Panc1 (cell line): Measurements from ENCODE around the gene HES5. TPM values are rescaled to one million over a fixed set of nuclear protein-coding genes. Genes with fewer than 3 reads are reported as not detected.

Experiments
- ATAC-seq: fragments of 200-7000 bp; cut with Tn5 transposase; 2 replicates; pipeline ENCODE4 v1.9.1; 2020; ENCODE audit warnings: mild to moderate bottlenecking, moderate library complexity
- BruUV-seq: library from RNA; stranded (reverse); fragments of 400-500 nt; replicated peaks from 2 replicates; lab custom pipeline; 2021; lab: Mats Ljungman, UMichigan
- CTCF ChIA-PET: fragments of 300-600 bp; sonication (Branson Sonifier 250); formaldehyde crosslinking; loops from one replicate; lab custom pipeline; 2022; ENCODE audit warnings: antibody characterized with exemption; lab: Charles Lee
- POLR2A ChIA-PET: fragments of 300-600 bp; sonication (Branson Sonifier 250); formaldehyde crosslinking; loops from one replicate; lab custom pipeline; 2022; ENCODE audit warnings: antibody characterized with exemption; lab: Charles Lee
- DNase-seq: peaks from one replicate; pipeline ENCODE4 v3.0.0-alpha.2; 2010; ENCODE audit warnings: low read depth, low spot score
- H3K27ac ChIP-seq: 2 replicates; pipeline ENCODE4 v1.5.1; 2011; ENCODE audit warnings: mild to moderate bottlenecking, low read length, inconsistent platforms
- H3K27me3 ChIP-seq: fragments of 200-500 bp; sonication (Bioruptor generic); 2 replicates; pipeline ENCODE4 v1.6.0; 2014; ENCODE audit warnings: low read length, inconsistent platforms; ENCODE audit not compliant: control insufficient read depth, insufficient read depth
- H3K36me3 ChIP-seq: fragments of 200-500 bp; sonication (Bioruptor generic); 2 replicates; pipeline ENCODE4 v1.5.1; 2014; ENCODE audit warnings: inconsistent platforms, mild to moderate bottlenecking, low read length, moderate library complexity; ENCODE audit not compliant: control insufficient read depth, insufficient read depth
- H3K4me1 ChIP-seq: 2 replicates; pipeline ENCODE4 v1.5.1; 2011; ENCODE audit warnings: inconsistent platforms, mild to moderate bottlenecking, low read length, moderate library complexity; ENCODE audit not compliant: control insufficient read depth, insufficient read depth
- H3K4me3 ChIP-seq, 2 experiments: 2 replicates each; pipeline ENCODE4 v1.5.1; 2011 to 2012; ENCODE audit warnings: low read depth in 2 of 2, low read length in 2 of 2, mild to moderate bottlenecking in 2 of 2, inconsistent platforms in 1 of 2, moderate library complexity in 1 of 2
- H3K9me3 ChIP-seq: fragments of 200-500 bp; sonication (Bioruptor generic); 2 replicates; pipeline ENCODE4 v1.5.1; 2014; ENCODE audit warnings: low read depth, mild to moderate bottlenecking, inconsistent platforms, low read length, moderate library complexity; ENCODE audit not compliant: control insufficient read depth, insufficient read depth
- CTCF ChIP-seq: fragments of 450-650 bp; IDR thresholded peaks from 2 replicates; pipeline ENCODE4 v1.5.1; 2017; ENCODE audit warnings: mild to moderate bottlenecking
- POLR2AphosphoS5 ChIP-seq: IDR thresholded peaks from 2 replicates; pipeline ENCODE4 v1.6.1; 2012; ENCODE audit warnings: mild to moderate bottlenecking, low read depth, low read length, moderate library complexity
- REST ChIP-seq, 2 experiments: IDR thresholded peaks; 2 replicates each; pipeline ENCODE4 v1.6.1; 2011 to 2012; ENCODE audit warnings: low read depth in 2 of 2, control low read depth in 1 of 2, low read length in 1 of 2, mild to moderate bottlenecking in 1 of 2, moderate library complexity in 1 of 2; ENCODE audit not compliant: insufficient read depth in 1 of 2
- SIN3A ChIP-seq: IDR thresholded peaks from 2 replicates; pipeline ENCODE4 v1.6.1; 2012; ENCODE audit warnings: low read depth, mild to moderate bottlenecking, low read length, moderate library complexity, borderline replicate concordance; ENCODE audit not compliant: insufficient read depth
- TCF7L2 ChIP-seq: IDR thresholded peaks from 2 replicates; pipeline ENCODE4 v1.6.1; 2011; ENCODE audit warnings: mild to moderate bottlenecking, low read depth, low read length, inconsistent platforms
- in situ Hi-C: cut with HindIII; loops from 2 replicates; pipeline ENCODE4 v1.10.0; 2016; ENCODE audit warnings: low sequenced_read_pairs, low pct_unique_long_range_greater_than_20kb
- intact Hi-C: fragments of 100-400 bp; cut with micrococcal nuclease; formaldehyde crosslinking; loops from one replicate; pipeline ENCODE4 v1.10.0; 2022; ENCODE audit not compliant: unreplicated experiment
- total RNA-seq: library from RNA; stranded (reverse); gene quantifications from one replicate; pipeline ENCODE4 v1.2.1, GENCODE V29; 2021; ENCODE audit not compliant: unreplicated experiment

HES5 gene
- total RNA-seq, 1 experiment from 2014 or later = not detected

GRCh38 chr1:2538872-2539271 lies 8.8 kb upstream of the HES5 start:
- POLR2A ChIA-PET = no interaction called here
- no TSS peak for BruUV-seq
- Histone ChIP-seq H3K4me1 (peaks cover 49% of the 10 kb centered on the region), H3K36me3 (no peaks in the 10 kb centered on the region), H3K27ac (no peak overlapping the region), H3K27me3 (no peaks in the 10 kb centered on the region), H3K9me3 (no peaks in the 10 kb centered on the region), H3K4me3 (no peak overlapping the region)
- no peak for TF ChIP-seq REST (IDR thresholded peaks at IDR 0.05; ENCODE audit: insufficient read depth in 1 of 2, low read depth in 2 of 2, low read length in 1 of 2)
- no peak for TF ChIP-seq SIN3A
- no peak for TF ChIP-seq TCF7L2
- CTCF ChIA-PET = no interaction called here
- ATAC-seq = no peak
- intact Hi-C loops = no loop called here
- in situ Hi-C loops = no loop called here
- DNase-seq = no peak

- BruUV-seq = no TSS peak
- Histone ChIP-seq H3K27me3 (no peaks in the 10 kb centered on the region), H3K36me3 (no peaks in the 10 kb centered on the region), H3K4me3 (no peak overlapping the region), H3K9me3 (no peaks in the 10 kb centered on the region), H3K4me1 (peaks cover 47% of the 10 kb centered on the region), H3K27ac (no peak overlapping the region)
- ATAC-seq (no peak), DNase-seq (no peak)
- ChIA-PET CTCF (interaction anchor here (0.7 kb wide), 1 partner anchor 9 kb away, joined by 3 read pairs; no protein-coding TSS in a partner anchor), POLR2A (no interaction called here)
- in situ Hi-C loops = no loop called here
- intact Hi-C loops = no loop called here
- TF ChIP-seq CTCF = no peak
- no peak for TF ChIP-seq POLR2AphosphoS5
- no peak for TF ChIP-seq REST (IDR thresholded peaks at IDR 0.05; ENCODE audit: insufficient read depth in 1 of 2, low read depth in 2 of 2, low read length in 1 of 2)
- no peak for TF ChIP-seq SIN3A
- TF ChIP-seq TCF7L2 = no peak
Measured at GRCh38 chr1:2538376-2538775, 8.3 kb upstream of the HES5 start.
